GM12873 (cell line): Measurements from ENCODE around the gene SMAD3.

Experiments
- CTCF ChIP-seq: IDR thresholded peaks from 2 replicates; pipeline ENCODE4 v1.5.1; 2012; ENCODE audit warnings: low read depth, mild to moderate bottlenecking, moderate library complexity, low read length, control low read depth; ENCODE audit not compliant: insufficient read depth; ENCODE audit errors: missing control alignments

The SMAD3 gene

DNA sequence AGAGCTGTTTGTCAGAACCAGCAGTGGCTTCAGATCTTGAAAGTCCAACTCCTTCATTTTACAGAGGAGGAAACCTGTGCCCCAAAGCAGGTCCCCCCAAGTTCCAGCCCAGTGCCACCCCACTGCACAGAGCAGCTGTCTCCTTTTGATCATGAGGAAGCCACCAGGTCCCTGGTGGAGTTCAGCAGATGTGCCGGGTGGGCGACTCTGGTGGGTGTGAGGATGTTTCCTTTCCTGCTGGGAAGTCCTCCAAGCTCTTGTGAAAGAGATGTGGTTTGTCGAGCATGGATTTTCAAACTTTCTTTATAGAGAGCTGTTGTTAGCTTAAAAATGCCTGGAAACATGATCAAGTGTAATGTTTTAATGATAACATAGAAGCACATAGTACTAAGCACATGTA lies 52.0 kb downstream of the SMAD3 start:
- TF ChIP-seq CTCF, result no peak

GRCh38 chr15:67118808-67119207 lies 53.4 kb downstream of the SMAD3 start:
- no peak for TF ChIP-seq CTCF

DNA sequence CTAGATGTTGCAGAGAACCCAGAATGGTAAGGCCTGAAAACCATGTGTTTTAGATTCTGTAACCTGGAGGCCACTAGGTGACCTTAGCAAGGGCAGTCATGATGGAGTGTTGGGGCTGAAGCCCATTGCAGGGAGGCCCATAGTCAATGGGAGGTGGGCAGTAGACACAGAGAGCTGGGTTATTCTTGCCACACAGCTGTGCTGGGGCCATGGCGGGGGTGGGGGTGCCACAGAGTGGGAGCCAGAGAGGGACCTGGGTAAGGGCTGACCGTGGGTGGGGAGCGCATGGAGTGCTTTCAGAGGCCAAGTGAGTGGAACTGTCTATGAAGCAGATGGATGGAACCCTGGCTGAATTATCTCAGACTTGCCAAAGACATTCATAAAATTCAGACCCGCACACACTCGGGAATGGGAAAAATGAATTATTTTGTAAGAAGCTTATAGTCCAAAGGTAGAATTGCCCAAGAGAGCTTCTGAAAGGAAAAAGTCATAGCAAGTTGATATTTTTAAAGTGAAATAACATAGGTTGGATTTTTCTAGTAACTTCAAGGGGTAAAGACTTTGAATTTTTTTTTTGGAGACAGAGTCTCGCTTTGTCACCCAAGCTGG lies 53.9 kb downstream of the SMAD3 start:
- TF ChIP-seq CTCF, result no peak

DNA sequence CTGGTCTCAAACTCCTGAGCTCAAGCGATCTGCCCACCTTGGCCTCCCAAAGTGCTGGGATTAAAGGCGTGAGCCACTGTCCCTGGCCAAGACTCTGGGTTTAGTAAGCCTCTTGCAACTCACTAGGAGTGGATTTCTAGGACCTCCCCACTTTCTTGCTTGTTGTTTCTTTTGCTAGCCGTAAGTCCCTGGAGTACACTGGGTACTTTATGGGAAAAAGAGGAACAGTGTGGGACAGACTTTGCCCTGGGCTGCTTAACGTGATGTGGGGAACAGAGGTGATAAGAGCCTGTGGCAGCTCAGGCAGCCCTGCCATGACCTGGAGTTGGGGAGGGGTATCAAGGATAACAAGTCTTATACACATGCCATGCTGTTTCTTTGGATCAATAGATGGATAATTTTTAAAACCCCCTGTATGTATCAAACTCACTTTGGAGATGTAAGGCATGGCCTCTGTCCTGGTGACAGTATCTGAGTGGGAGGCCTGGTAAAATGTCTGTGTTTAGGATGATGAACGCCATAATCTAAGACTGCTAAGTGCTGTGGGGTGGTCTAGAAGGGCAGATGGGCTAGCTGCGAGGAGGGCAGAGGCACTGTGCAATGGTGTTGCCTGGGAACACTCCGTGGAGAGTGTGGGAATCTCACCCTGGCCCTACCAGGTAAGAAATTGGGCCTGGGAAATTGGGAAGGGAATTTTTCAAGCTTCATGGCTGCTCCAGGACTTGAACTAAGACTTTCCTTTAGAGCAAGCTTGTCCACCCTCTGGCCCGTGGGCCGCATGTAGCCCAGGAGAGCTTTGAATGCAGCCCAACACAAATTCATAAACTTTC lies 54.8 kb downstream of the SMAD3 start:
- TF ChIP-seq CTCF, result no peak

GRCh38 chr15:67120839-67121643 lies 55.6 kb downstream of the SMAD3 start:
- TF ChIP-seq CTCF, result no peak

GRCh38 chr15:67121644-67122605 lies 56.5 kb downstream of the SMAD3 start:
- TF ChIP-seq CTCF, result no peak
